HG03280 (cell line): Measurements from ENCODE around the gene TRIM38.
A peak's percentile ranks its signal among the peaks of the same experiment; 100 is the strongest.
"Not testable (repeated sequence)": the region's sequence is repeated elsewhere in the genome, so short reads cannot be mapped to it uniquely, and the experiment has no call there.

Source experiments
- ATAC-seq: cut with Tn5 transposase; IDR thresholded peaks from one replicate; pipeline ENCODE4 v1.9.1; 2021; ENCODE audit warnings: mild to moderate bottlenecking, moderate library complexity; ENCODE audit not compliant: unreplicated experiment

Gene TRIM38

GRCh38 chr6:25942561-25943147 lies 19.9 kb upstream of the TRIM38 start:
- no peak for ATAC-seq

- no peak for ATAC-seq
Observed at GRCh38 chr6:25943887-25944286, 18.7 kb upstream of the TRIM38 start.

- peak; percentile 89 for ATAC-seq
Observed at GRCh38 chr6:25944688-25945574, 17.7 kb upstream of the TRIM38 start.

GRCh38 chr6:25945738-25946137 lies 16.9 kb upstream of the TRIM38 start:
- ATAC-seq = not testable (repeated sequence)

GRCh38 chr6:25946631-25947030 lies 16.0 kb upstream of the TRIM38 start:
- no peak for ATAC-seq

- ATAC-seq = not testable (repeated sequence)
Observed at GRCh38 chr6:25947492-25947891, 15.1 kb upstream of the TRIM38 start.

- ATAC-seq = no peak
Observed at GRCh38 chr6:25949695-25950094, 12.9 kb upstream of the TRIM38 start.

- ATAC-seq = no peak
Observed at GRCh38 chr6:25950297-25950696, 12.3 kb upstream of the TRIM38 start.

GRCh38 chr6:25951296-25952032 lies 11.1 kb upstream of the TRIM38 start:
- ATAC-seq = no peak

GRCh38 chr6:25952535-25952934 lies 10.1 kb upstream of the TRIM38 start:
- ATAC-seq = no peak

GRCh38 chr6:25953733-25954132 lies 8.9 kb upstream of the TRIM38 start:
- ATAC-seq = no peak

GRCh38 chr6:25954756-25955155 lies 7.8 kb upstream of the TRIM38 start:
- ATAC-seq = no peak

GRCh38 chr6:25956226-25956625 lies 6.4 kb upstream of the TRIM38 start:
- no peak for ATAC-seq

GRCh38 chr6:25958700-25959162 lies 3.9 kb upstream of the TRIM38 start:
- ATAC-seq = no peak

- no peak for ATAC-seq
Observed at GRCh38 chr6:25959890-25960536, 2.6 kb upstream of the TRIM38 start.

GRCh38 chr6:25960734-25961133 lies 1.9 kb upstream of the TRIM38 start:
- ATAC-seq = no peak

GRCh38 chr6:25961619-25962148 lies 918 bp upstream of the TRIM38 start:
- ATAC-seq = no peak

- no peak for ATAC-seq
Observed at GRCh38 chr6:25963426-25964123, 973 bp downstream of the TRIM38 start.

- no peak for ATAC-seq
Observed at GRCh38 chr6:25965058-25965457, 2.5 kb downstream of the TRIM38 start.

GRCh38 chr6:25966711-25967110 lies 4.1 kb downstream of the TRIM38 start:
- ATAC-seq = no peak
